ENCODE data around the gene AHI1.
"Not testable (repeated sequence)": the region's sequence is repeated elsewhere in the genome, so short reads cannot be mapped to it uniquely, and the experiment has no call there.

The AHI1 gene

GRCh38 chr6:135256866-135257265, 240.7 kb downstream of the AHI1 start:
- DNase-seq, result no peak

- DNase-seq, result no peak
These were observed 243.1 kb downstream of the AHI1 start for GRCh38 chr6:135254471-135254870.

- peak; percentile 49 for DNase-seq
These were observed 245.8 kb downstream of the AHI1 start for GRCh38 chr6:135251498-135252441.

GRCh38 chr6:135250751-135251497, 246.6 kb downstream of the AHI1 start:
- no peak for DNase-seq

- DNase-seq, result no peak
These were observed 247.3 kb downstream of the AHI1 start for GRCh38 chr6:135250234-135250633.

GRCh38 chr6:135246412-135247012, 251.0 kb downstream of the AHI1 start:
- not testable (repeated sequence) for DNase-seq

GRCh38 chr6:135244805-135245204, 252.7 kb downstream of the AHI1 start:
- DNase-seq, result no peak

- DNase-seq, result no peak
These were observed 253.4 kb downstream of the AHI1 start for GRCh38 chr6:135243871-135244796.

- no peak for DNase-seq
These were observed 256.8 kb downstream of the AHI1 start for GRCh38 chr6:135240711-135241110.

GRCh38 chr6:135236732-135237131, 260.8 kb downstream of the AHI1 start:
- DNase-seq, result no peak

- DNase-seq, result no peak
These were observed 261.2 kb downstream of the AHI1 start for GRCh38 chr6:135236319-135236718.

- DNase-seq, result no peak
These were observed 261.8 kb downstream of the AHI1 start for GRCh38 chr6:135235716-135236115.

GRCh38 chr6:135234492-135234780, 263.1 kb downstream of the AHI1 start:
- no peak for DNase-seq

- no peak for DNase-seq
These were observed 263.7 kb downstream of the AHI1 start for GRCh38 chr6:135233686-135234491.
